Measurements from ENCODE around the gene CSNK2A2. TPM values are rescaled to one million over a fixed set of nuclear protein-coding genes. Genes with fewer than 3 reads are reported as not detected.

The CSNK2A2 gene
- total and polyA plus RNA-seq, 2 experiments from 2014 or later = 44.7 to 102 TPM

DNA sequence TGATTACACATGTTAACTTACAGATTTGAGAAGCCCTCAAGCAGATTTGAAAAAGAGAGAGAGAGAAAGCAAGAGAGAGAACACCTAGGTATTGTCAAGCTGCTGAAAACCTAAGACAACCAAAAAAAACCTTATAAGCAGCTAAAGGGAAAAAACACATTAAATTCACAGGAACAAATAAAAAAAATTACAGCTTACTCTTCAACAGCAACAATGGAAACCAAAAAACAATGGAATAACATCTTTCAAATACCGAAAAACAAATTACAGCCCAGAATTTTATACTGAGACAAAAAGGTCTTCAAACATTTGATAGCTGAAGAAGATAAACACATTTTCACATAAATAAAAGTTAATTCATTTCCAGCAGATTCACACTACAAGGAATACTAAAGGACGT lies 60.3 kb downstream of the CSNK2A2 start:
- TF ChIP-seq ZNF331 (CRISPR knock-in tag; IDR thresholded peaks at IDR 0.05; ENCODE audit: low read depth) = no peak
- TF ChIP-seq, protein P1, sequence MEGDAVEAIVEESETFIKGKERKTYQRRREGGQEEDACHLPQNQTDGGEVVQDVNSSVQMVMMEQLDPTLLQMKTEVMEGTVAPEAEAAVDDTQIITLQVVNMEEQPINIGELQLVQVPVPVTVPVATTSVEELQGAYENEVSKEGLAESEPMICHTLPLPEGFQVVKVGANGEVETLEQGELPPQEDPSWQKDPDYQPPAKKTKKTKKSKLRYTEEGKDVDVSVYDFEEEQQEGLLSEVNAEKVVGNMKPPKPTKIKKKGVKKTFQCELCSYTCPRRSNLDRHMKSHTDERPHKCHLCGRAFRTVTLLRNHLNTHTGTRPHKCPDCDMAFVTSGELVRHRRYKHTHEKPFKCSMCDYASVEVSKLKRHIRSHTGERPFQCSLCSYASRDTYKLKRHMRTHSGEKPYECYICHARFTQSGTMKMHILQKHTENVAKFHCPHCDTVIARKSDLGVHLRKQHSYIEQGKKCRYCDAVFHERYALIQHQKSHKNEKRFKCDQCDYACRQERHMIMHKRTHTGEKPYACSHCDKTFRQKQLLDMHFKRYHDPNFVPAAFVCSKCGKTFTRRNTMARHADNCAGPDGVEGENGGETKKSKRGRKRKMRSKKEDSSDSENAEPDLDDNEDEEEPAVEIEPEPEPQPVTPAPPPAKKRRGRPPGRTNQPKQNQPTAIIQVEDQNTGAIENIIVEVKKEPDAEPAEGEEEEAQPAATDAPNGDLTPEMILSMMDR (conservative IDR thresholded peaks at IDR 0.05; ENCODE audit: low read depth in 2 of 2) = no peak
- Mint-ChIP-seq H3K27ac (no peak overlapping the region), H3K36me3 (ENCODE audit: low read depth) (peaks cover 13% of the 10 kb centered on the region), H3K4me3 (no peak overlapping the region), H3K9me3 (peaks cover 31% of the 10 kb centered on the region), H3K4me1 (no peaks in the 10 kb centered on the region; the same call in 2 of the 3 replicates), H3K27me3 (ENCODE audit: insufficient read depth, low read depth, poor library complexity) (peaks cover 4% of the 10 kb centered on the region)
- no peak overlapping the region for H3K27ac ChIP-seq (ENCODE audit: low read depth)
- H2AFZ ChIP-seq = no peak overlapping the region
- no peaks in the 10 kb centered on the region for H3K79me2 ChIP-seq (replicated peaks; ENCODE audit: insufficient read depth)
- H3K9me2 ChIP-seq (ENCODE audit: insufficient read depth) = no peaks in the 10 kb centered on the region
- no peak overlapping the region for H3K4me2 ChIP-seq
- no peak overlapping the region for H3K4me3 ChIP-seq
- no peaks in the 10 kb centered on the region for H3K4me1 ChIP-seq (ENCODE audit: insufficient read depth)
- no peaks in the 10 kb centered on the region for H3K36me3 ChIP-seq (ENCODE audit: insufficient read depth)
- no peaks in the 10 kb centered on the region for H3F3A ChIP-seq (replicated peaks; ENCODE audit: low read depth)
- ATAC-seq (no peak), DNase-seq (ENCODE audit: low spot score) (no peak)
- H3K27me3 ChIP-seq (ENCODE audit: insufficient read depth) = no peaks in the 10 kb centered on the region
- no peaks in the 10 kb centered on the region for H4K20me1 ChIP-seq (replicated peaks; ENCODE audit: insufficient read depth)

DNA sequence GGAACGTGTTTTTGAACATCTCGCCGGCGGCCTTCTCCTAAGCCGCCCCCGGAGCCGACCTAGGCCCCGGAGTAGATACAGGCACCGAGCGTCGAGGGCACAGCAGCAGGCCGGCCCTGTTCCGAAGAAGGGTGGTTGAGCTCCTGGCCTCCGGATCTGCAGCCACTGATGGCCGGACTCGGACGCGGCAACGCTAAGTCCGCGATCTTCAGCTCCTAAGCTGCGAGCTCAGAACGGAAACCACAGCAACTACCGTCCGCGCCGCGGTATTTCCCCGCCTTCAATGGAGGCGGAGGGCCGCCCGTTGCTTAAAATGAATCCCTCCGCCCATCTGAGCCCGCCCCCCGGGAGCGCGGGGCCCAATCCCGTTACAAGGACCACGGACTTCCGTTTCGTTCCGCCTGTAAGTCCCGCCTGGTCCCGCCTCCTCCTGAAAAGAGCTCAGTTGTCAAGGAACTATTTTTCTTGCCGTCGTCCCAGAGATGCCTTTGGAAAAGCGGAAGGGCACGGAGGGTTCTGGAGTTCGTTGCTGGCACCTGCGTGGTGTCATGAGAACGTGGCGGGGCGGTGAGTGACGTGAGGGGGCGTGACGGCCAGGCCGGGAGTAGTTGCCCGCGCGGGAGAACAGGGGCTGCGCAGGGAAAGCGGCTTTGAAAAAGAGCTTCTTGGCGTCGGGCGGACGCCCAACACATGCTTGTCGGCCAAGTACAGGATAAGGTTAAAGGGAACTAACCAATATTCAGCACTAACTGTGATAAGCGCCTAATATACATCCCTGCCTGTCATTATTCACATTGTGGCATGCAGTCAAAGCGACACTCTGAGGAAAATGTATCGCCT lies 68.6 kb downstream of the CSNK2A2 start, which contains the start of gene CFAP20:
Gene CFAP20, minus strand, starts transcription at position 285 of the 840 bp plus-strand sequence. Its CDS starts 266 bp downstream, at position 19.
- Histone ChIP-seq H3K4me3 (peak within 1 kb of the TSS; percentile 83), H3K79me2 (replicated peaks; ENCODE audit: insufficient read depth) (peaks cover 43% of the 10 kb centered on the region), H3K36me3 (ENCODE audit: insufficient read depth) (no peaks in the 10 kb centered on the region), H2AFZ (peak within 1 kb of the TSS; percentile 64), H3K4me2 (peak within 1 kb of the TSS; percentile 95), H3K4me1 (ENCODE audit: insufficient read depth) (peaks cover 21% of the 10 kb centered on the region), H4K20me1 (replicated peaks; ENCODE audit: insufficient read depth) (peaks cover 38% of the 10 kb centered on the region), H3K27ac (ENCODE audit: low read depth) (peak within 1 kb of the TSS; percentile 91), H3F3A (replicated peaks; ENCODE audit: low read depth) (peaks cover 3% of the 10 kb centered on the region; the same call in 1 of the 2 replicates), H3K27me3 (ENCODE audit: insufficient read depth) (no peaks in the 10 kb centered on the region), H3K9me2 (ENCODE audit: insufficient read depth) (no peaks in the 10 kb centered on the region)
- peaks cover 9% of the 10 kb centered on the region for H3K27me3 Mint-ChIP-seq (ENCODE audit: insufficient read depth, low read depth, poor library complexity)
- peaks cover 4% of the 10 kb centered on the region; the same call in 2 of the 3 replicates for H3K9me3 Mint-ChIP-seq
- DNase-seq (ENCODE audit: low spot score) (peak; percentile 100), ATAC-seq (peak; percentile 93)
- TF ChIP-seq, protein P2, sequence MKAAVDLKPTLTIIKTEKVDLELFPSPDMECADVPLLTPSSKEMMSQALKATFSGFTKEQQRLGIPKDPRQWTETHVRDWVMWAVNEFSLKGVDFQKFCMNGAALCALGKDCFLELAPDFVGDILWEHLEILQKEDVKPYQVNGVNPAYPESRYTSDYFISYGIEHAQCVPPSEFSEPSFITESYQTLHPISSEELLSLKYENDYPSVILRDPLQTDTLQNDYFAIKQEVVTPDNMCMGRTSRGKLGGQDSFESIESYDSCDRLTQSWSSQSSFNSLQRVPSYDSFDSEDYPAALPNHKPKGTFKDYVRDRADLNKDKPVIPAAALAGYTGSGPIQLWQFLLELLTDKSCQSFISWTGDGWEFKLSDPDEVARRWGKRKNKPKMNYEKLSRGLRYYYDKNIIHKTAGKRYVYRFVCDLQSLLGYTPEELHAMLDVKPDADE (IDR thresholded peaks at IDR 0.05) = peak; percentile 55
- TF ChIP-seq, protein P1 (conservative IDR thresholded peaks at IDR 0.05; ENCODE audit: low read depth in 2 of 2) = no peak
- TF ChIP-seq CREB1 (CRISPR knock-in tag; IDR thresholded peaks at IDR 0.05; ENCODE audit: low read depth) = peak; percentile 93
- no peak for TF ChIP-seq NANOG (IDR thresholded peaks at IDR 0.05; ENCODE audit: borderline replicate concordance)
- no peak for TF ChIP-seq STAT1 (IDR thresholded peaks at IDR 0.05; ENCODE audit: unreplicated experiment)
- no peak for TF ChIP-seq ZNF331 (CRISPR knock-in tag; IDR thresholded peaks at IDR 0.05; ENCODE audit: low read depth)
- no peak for TF ChIP-seq JUNB (IDR thresholded peaks at IDR 0.05; ENCODE audit: unreplicated experiment)
- TF ChIP-seq POLR2AphosphoS5 (IDR thresholded peaks at IDR 0.05; ENCODE audit: low read depth) = peak; percentile 88
- TF ChIP-seq ZNF114 (CRISPR knock-in tag; IDR thresholded peaks at IDR 0.05) = no peak
- H3K36me3 Mint-ChIP-seq (ENCODE audit: low read depth) = peaks cover 4% of the 10 kb centered on the region; the same call in 2 of the 3 replicates
- peak within 1 kb of the TSS; percentile 89 for H3K4me3 Mint-ChIP-seq
- peak within 1 kb of the TSS; percentile 74 for H3K27ac Mint-ChIP-seq
- H3K4me1 Mint-ChIP-seq = peaks cover 23% of the 10 kb centered on the region
